IPS-18a (cell line): Measurements from ENCODE around the gene MDGA2.

Source experiments
- H3K27ac ChIP-seq: one replicate; pipeline ENCODE4 v1.5.1; 2013; ENCODE audit warnings: low read length
- H3K27me3 ChIP-seq: one replicate; pipeline ENCODE4 v1.6.1; 2013; ENCODE audit warnings: mild to moderate bottlenecking, low read length; ENCODE audit not compliant: control insufficient read depth, insufficient read depth
- H3K36me3 ChIP-seq: one replicate; pipeline ENCODE4 v1.6.1; 2013; ENCODE audit warnings: low read depth, low read length; ENCODE audit not compliant: control insufficient read depth
- H3K4me1 ChIP-seq: one replicate; pipeline ENCODE4 v1.6.1; 2013; ENCODE audit warnings: low read depth, low read length; ENCODE audit not compliant: control insufficient read depth
- H3K4me3 ChIP-seq: one replicate; pipeline ENCODE4 v1.5.1; 2013; ENCODE audit warnings: low read length
- H3K9ac ChIP-seq: one replicate; pipeline ENCODE4 v1.6.1; 2013; ENCODE audit warnings: mild to moderate bottlenecking, low read length, moderate library complexity
- H3K9me3 ChIP-seq: one replicate; pipeline ENCODE4 v1.6.1; 2013; ENCODE audit warnings: low read depth, low read length; ENCODE audit not compliant: control insufficient read depth

The MDGA2 gene

GRCh38 chr14:47085678-47086077 is 589.7 kb downstream of the MDGA2 start:
- peaks cover 3% of the 10 kb centered on the region for H3K4me1 ChIP-seq
- H3K9ac ChIP-seq: no peak overlapping the region
- no peak overlapping the region for H3K4me3 ChIP-seq
- no peak overlapping the region for H3K27ac ChIP-seq
- no peaks in the 10 kb centered on the region for H3K27me3 ChIP-seq
- H3K9me3 ChIP-seq: no peaks in the 10 kb centered on the region
- H3K36me3 ChIP-seq: no peaks in the 10 kb centered on the region

- no peaks in the 10 kb centered on the region for H3K27me3 ChIP-seq
- no peak overlapping the region for H3K27ac ChIP-seq
- no peak overlapping the region for H3K9ac ChIP-seq
- no peaks in the 10 kb centered on the region for H3K9me3 ChIP-seq
- no peak overlapping the region for H3K4me3 ChIP-seq
- H3K4me1 ChIP-seq: peaks cover 3% of the 10 kb centered on the region
- H3K36me3 ChIP-seq: no peaks in the 10 kb centered on the region
Observed at GRCh38 chr14:47065326-47065725, 610.1 kb downstream of the MDGA2 start.

- Histone ChIP-seq H3K9me3 (no peaks in the 10 kb centered on the region), H3K9ac (no peak overlapping the region), H3K36me3 (no peaks in the 10 kb centered on the region), H3K4me3 (no peak overlapping the region), H3K27me3 (no peaks in the 10 kb centered on the region), H3K4me1 (peaks cover under 1% of the 10 kb centered on the region), H3K27ac (no peak overlapping the region)
Observed at GRCh38 chr14:47060050-47060449, 615.4 kb downstream of the MDGA2 start.

- H3K27ac ChIP-seq: no peak overlapping the region
- no peaks in the 10 kb centered on the region for H3K4me1 ChIP-seq
- no peak overlapping the region for H3K4me3 ChIP-seq
- H3K36me3 ChIP-seq: no peaks in the 10 kb centered on the region
- no peak overlapping the region for H3K9ac ChIP-seq
- H3K9me3 ChIP-seq: no peaks in the 10 kb centered on the region
- no peaks in the 10 kb centered on the region for H3K27me3 ChIP-seq
Observed at GRCh38 chr14:47057364-47057763, 618.0 kb downstream of the MDGA2 start.

GRCh38 chr14:47044841-47045240 is 630.6 kb downstream of the MDGA2 start:
- Histone ChIP-seq H3K9me3 (no peaks in the 10 kb centered on the region), H3K27me3 (no peaks in the 10 kb centered on the region), H3K4me3 (peak overlapping the region; percentile 19), H3K36me3 (no peaks in the 10 kb centered on the region), H3K9ac (no peak overlapping the region), H3K4me1 (peaks cover 10% of the 10 kb centered on the region), H3K27ac (no peak overlapping the region)

GRCh38 chr14:47040550-47040949 is 634.9 kb downstream of the MDGA2 start:
- no peak overlapping the region for H3K4me3 ChIP-seq
- H3K27me3 ChIP-seq: no peaks in the 10 kb centered on the region
- H3K4me1 ChIP-seq: peaks cover 10% of the 10 kb centered on the region
- H3K9me3 ChIP-seq: no peaks in the 10 kb centered on the region
- no peak overlapping the region for H3K9ac ChIP-seq
- no peak overlapping the region for H3K27ac ChIP-seq
- no peaks in the 10 kb centered on the region for H3K36me3 ChIP-seq

- H3K27me3 ChIP-seq: no peaks in the 10 kb centered on the region
- H3K4me1 ChIP-seq: peaks cover 2% of the 10 kb centered on the region
- H3K36me3 ChIP-seq: no peaks in the 10 kb centered on the region
- H3K9me3 ChIP-seq: no peaks in the 10 kb centered on the region
- no peak overlapping the region for H3K27ac ChIP-seq
- H3K4me3 ChIP-seq: no peak overlapping the region
- no peak overlapping the region for H3K9ac ChIP-seq
Observed at GRCh38 chr14:47039336-47039735, 636.1 kb downstream of the MDGA2 start.

GRCh38 chr14:47022721-47023120 is 652.7 kb downstream of the MDGA2 start:
- Histone ChIP-seq H3K27ac (no peak overlapping the region), H3K27me3 (no peaks in the 10 kb centered on the region), H3K4me1 (no peaks in the 10 kb centered on the region), H3K9me3 (no peaks in the 10 kb centered on the region), H3K36me3 (no peaks in the 10 kb centered on the region), H3K9ac (no peak overlapping the region), H3K4me3 (no peak overlapping the region)

- H3K9ac ChIP-seq: no peak overlapping the region
- H3K4me1 ChIP-seq: no peaks in the 10 kb centered on the region
- no peaks in the 10 kb centered on the region for H3K9me3 ChIP-seq
- H3K27ac ChIP-seq: no peak overlapping the region
- H3K36me3 ChIP-seq: no peaks in the 10 kb centered on the region
- H3K4me3 ChIP-seq: no peak overlapping the region
- H3K27me3 ChIP-seq: no peaks in the 10 kb centered on the region
Observed at GRCh38 chr14:47020500-47020899, 654.9 kb downstream of the MDGA2 start.

- Histone ChIP-seq H3K36me3 (no peaks in the 10 kb centered on the region), H3K9ac (no peak overlapping the region)
Observed at GRCh38 chr14:47012533-47013280, 662.7 kb downstream of the MDGA2 start.

GRCh38 chr14:47009615-47010014 is 665.8 kb downstream of the MDGA2 start:
- H3K9me3 ChIP-seq: no peaks in the 10 kb centered on the region

More at GRCh38 chr14:47012533-47013280, 662.7 kb downstream of the MDGA2 start:
- Histone ChIP-seq H3K9me3 (no peaks in the 10 kb centered on the region), H3K4me1 (no peaks in the 10 kb centered on the region), H3K4me3 (no peak overlapping the region), H3K27me3 (no peaks in the 10 kb centered on the region), H3K27ac (no peak overlapping the region)

GRCh38 chr14:47008732-47009131 is 666.7 kb downstream of the MDGA2 start:
- Histone ChIP-seq H3K36me3 (no peaks in the 10 kb centered on the region), H3K27ac (no peak overlapping the region), H3K27me3 (no peaks in the 10 kb centered on the region), H3K9me3 (no peaks in the 10 kb centered on the region), H3K9ac (no peak overlapping the region), H3K4me3 (no peak overlapping the region), H3K4me1 (no peaks in the 10 kb centered on the region)

More at GRCh38 chr14:47009615-47010014, 665.8 kb downstream of the MDGA2 start:
- Histone ChIP-seq H3K4me3 (no peak overlapping the region), H3K36me3 (no peaks in the 10 kb centered on the region), H3K27ac (no peak overlapping the region), H3K9ac (no peak overlapping the region), H3K27me3 (no peaks in the 10 kb centered on the region), H3K4me1 (no peaks in the 10 kb centered on the region)
